Uterus (tissue), 4 donors: ENCODE data around the gene KCNA10. TPM values are rescaled to one million over a fixed set of nuclear protein-coding genes. Genes with fewer than 3 reads are reported as not detected.

Experiments used
- DNase-seq, 2 donors: peaks; one replicate each; pipeline ENCODE4 v3.0.0-alpha.2; 2019 to 2020
- H3K27ac ChIP-seq, 2 donors: fragments of 200-600 bp; sonication (generic); 1 replicate in 1 of 2; 2 replicates in 1 of 2; pipeline ENCODE4 v1.5.1; 2016 to 2018
- H3K27me3 ChIP-seq, 2 donors: fragments of 200-600 bp; sonication (generic); one replicate each; pipeline ENCODE4 v1.5.1; 2018 to 2019; ENCODE audit warnings: control low read depth in 1 of 2
- H3K36me3 ChIP-seq, 2 donors: fragments of 200-600 bp; sonication (generic); one replicate each; pipeline ENCODE4 v1.5.1; 2019; ENCODE audit warnings: control low read depth in 1 of 2
- H3K4me1 ChIP-seq, 2 donors: fragments of 200-600 bp; sonication (generic); one replicate each; pipeline ENCODE4 v1.5.1; 2018 to 2019; ENCODE audit warnings: control low read depth in 1 of 2
- H3K4me3 ChIP-seq, 2 donors: fragments of 200-600 bp; sonication (generic); 1 replicate in 1 of 2; 2 replicates in 1 of 2; pipeline ENCODE4 v1.5.1; 2018 to 2019; ENCODE audit warnings: mild to moderate bottlenecking in 1 of 2
- H3K9me3 ChIP-seq, 2 donors: fragments of 200-600 bp; sonication (generic); one replicate each; pipeline ENCODE4 v1.5.1; 2019; ENCODE audit warnings: control low read depth in 1 of 2
- CTCF ChIP-seq, 4 experiments: fragments of 200-600 bp in 2 of 4; fragments of 450-650 bp in 2 of 4; sonication (generic) in 2 of 4; IDR thresholded peaks; one replicate each; pipeline ENCODE4 v1.5.1; 2016 to 2019; ENCODE audit warnings: antibody characterized with exemption in 4 of 4, mild to moderate bottlenecking in 2 of 4, moderate library complexity in 1 of 4
- POLR2A ChIP-seq, 2 donors: fragments of 450-650 bp; IDR thresholded peaks; one replicate each; pipeline ENCODE4 v1.6.1; 2016; ENCODE audit warnings: antibody characterized with exemption in 2 of 2, mild to moderate bottlenecking in 1 of 2, moderate library complexity in 1 of 2
- intact Hi-C: fragments of 100-400 bp; cut with DNase I; formaldehyde crosslinking; loops from one replicate; pipeline ENCODE4 v1.15.1; 2023; ENCODE audit warnings: low total_unique reads
- total RNA-seq, 4 donors: library from RNA; depleted of rRNA in 3 of 4; stranded (reverse); fragments of >200 nt in 3 of 4; gene quantifications; one replicate each; pipeline versions ENCODE4 v1.1.0 to v1.2.4, GENCODE V29; 2014 to 2023
- donor health status: DM: yes; HTN: yes; CAD: no.

The KCNA10 gene
- total RNA-seq = not detected

DNA sequence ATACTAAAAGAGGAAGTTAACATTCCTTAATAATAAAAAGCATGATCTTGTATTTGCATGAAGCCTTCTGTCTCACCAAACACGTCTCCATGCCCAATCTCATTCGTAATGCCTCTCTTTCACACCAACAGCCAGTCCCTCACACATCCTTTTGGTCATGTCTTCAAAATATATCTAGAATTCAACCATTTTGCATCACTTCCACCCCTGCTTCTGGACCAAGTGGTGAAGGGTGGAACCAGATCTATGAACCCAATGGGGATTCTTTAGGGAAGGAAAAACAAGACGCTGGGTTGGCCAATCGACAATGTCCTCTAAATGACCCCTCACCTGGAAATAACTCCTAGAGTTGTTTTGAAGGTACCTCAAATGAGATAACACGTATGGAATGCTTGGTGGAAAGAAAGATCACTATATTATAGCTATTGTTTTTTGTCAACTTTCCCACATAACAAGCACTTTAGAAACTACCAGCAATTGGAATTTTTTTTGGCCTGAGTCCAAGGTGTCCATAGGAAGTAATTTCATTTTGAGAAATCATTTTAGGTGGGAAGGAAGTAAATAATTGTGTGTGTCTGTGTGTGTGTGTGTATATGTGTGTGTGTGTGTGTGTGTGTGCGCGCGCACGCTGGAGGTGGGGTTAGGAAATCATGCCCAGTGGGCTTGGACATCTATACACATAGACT, at the start of gene KCNA10:
Gene KCNA10, minus strand, starts transcription at position 51 of the 686 bp plus-strand sequence. CDS start 388 bp downstream, outside the sequence.
- intact Hi-C loops = no loop called here
- Histone ChIP-seq H3K27ac (no peak within 1 kb of the TSS), H3K36me3 (no peaks in the 10 kb centered on the region), H3K9me3 (no peaks in the 10 kb centered on the region), H3K4me1 (no peaks in the 10 kb centered on the region), H3K27me3 (no peaks in the 10 kb centered on the region), H3K4me3 (no peak within 1 kb of the TSS)
- TF ChIP-seq POLR2A (IDR thresholded peaks at IDR 0.05) (no peak), CTCF (IDR thresholded peaks at IDR 0.05) (no peak)
- DNase-seq = no peak

DNA sequence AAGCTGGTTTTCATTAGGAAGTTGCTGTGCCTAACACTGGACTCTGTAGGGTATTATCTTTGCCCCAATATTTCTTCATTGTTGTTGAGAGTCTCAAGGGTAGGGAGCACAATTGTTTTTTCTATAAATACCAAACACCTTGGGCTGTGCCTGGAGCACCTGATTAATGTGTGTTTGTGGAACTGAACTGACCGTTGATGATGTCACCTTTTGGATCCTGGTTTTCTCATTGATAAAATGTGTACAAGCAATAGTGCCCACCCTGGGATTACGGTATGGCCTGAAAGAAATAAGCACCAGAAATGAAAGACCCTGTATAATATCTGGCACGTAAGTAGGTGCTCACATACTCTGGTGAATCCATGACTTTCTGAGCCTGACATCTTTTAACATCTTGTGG, 47.9 kb upstream of the KCNA10 start:
- H3K4me3 ChIP-seq = no peak overlapping the region
- H3K4me1 ChIP-seq = no peaks in the 10 kb centered on the region
- no peaks in the 10 kb centered on the region for H3K27me3 ChIP-seq
- no peak overlapping the region for H3K27ac ChIP-seq
- no peaks in the 10 kb centered on the region for H3K9me3 ChIP-seq
- no peak for DNase-seq
- H3K36me3 ChIP-seq = no peaks in the 10 kb centered on the region
- intact Hi-C loops = no loop called here
- no peak for TF ChIP-seq CTCF (IDR thresholded peaks at IDR 0.05)
- no peak for TF ChIP-seq POLR2A (IDR thresholded peaks at IDR 0.05)

DNA sequence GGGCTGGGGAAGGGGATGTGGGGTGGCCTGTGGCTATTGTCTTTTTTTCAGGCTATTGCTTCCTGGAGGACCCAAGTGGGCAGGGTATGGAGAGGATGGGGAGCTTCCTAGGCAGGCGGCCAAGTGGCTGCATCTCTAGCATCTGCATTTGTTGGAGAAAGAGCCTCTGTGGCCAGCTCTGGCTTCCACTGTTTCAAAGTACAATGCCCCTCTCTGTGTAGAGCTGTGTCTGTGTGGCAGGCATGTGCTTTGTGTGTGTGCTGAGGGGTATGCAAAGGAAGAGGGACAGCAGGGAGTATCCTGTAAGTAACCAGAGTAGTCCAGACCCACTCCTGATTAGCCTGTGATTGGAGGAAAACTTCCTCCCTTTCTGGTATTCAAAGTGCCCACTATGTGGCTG, 46.6 kb upstream of the KCNA10 start:
- intact Hi-C loops = no loop called here
- no peak overlapping the region for H3K27ac ChIP-seq

GRCh38 chr1:110563089-110563488, 44.1 kb upstream of the KCNA10 start:
- DNase-seq = no peak
- no peaks in the 10 kb centered on the region for H3K36me3 ChIP-seq
- no peaks in the 10 kb centered on the region for H3K4me1 ChIP-seq
- TF ChIP-seq CTCF (IDR thresholded peaks at IDR 0.05) (no peak), POLR2A (IDR thresholded peaks at IDR 0.05) (no peak)
- H3K9me3 ChIP-seq = no peaks in the 10 kb centered on the region
- no peak overlapping the region for H3K27ac ChIP-seq
- intact Hi-C loops = no loop called here
- H3K27me3 ChIP-seq = no peaks in the 10 kb centered on the region
- H3K4me3 ChIP-seq = no peak overlapping the region

More for the DNA sequence above, 46.6 kb upstream of the KCNA10 start:
- Histone ChIP-seq H3K4me3 (no peak overlapping the region), H3K9me3 (no peaks in the 10 kb centered on the region), H3K4me1 (no peaks in the 10 kb centered on the region), H3K36me3 (no peaks in the 10 kb centered on the region), H3K27me3 (no peaks in the 10 kb centered on the region)
- TF ChIP-seq POLR2A (IDR thresholded peaks at IDR 0.05) (no peak), CTCF (IDR thresholded peaks at IDR 0.05) (no peak)
- no peak for DNase-seq

- Histone ChIP-seq H3K4me1 (no peaks in the 10 kb centered on the region), H3K27ac (no peak overlapping the region), H3K27me3 (no peaks in the 10 kb centered on the region), H3K36me3 (no peaks in the 10 kb centered on the region), H3K9me3 (no peaks in the 10 kb centered on the region), H3K4me3 (no peak overlapping the region)
- intact Hi-C loops = no loop called here
- TF ChIP-seq CTCF (IDR thresholded peaks at IDR 0.05) (no peak), POLR2A (IDR thresholded peaks at IDR 0.05) (no peak)
- no peak for DNase-seq
Measured at GRCh38 chr1:110561596-110561995, 42.6 kb upstream of the KCNA10 start.
